ENCODE measurements around the gene SLC25A14.
"Not testable (repeated sequence)": the region's sequence is repeated elsewhere in the genome, so short reads cannot be mapped to it uniquely, and the experiment has no call there.

- TF ChIP-seq, protein P1, sequence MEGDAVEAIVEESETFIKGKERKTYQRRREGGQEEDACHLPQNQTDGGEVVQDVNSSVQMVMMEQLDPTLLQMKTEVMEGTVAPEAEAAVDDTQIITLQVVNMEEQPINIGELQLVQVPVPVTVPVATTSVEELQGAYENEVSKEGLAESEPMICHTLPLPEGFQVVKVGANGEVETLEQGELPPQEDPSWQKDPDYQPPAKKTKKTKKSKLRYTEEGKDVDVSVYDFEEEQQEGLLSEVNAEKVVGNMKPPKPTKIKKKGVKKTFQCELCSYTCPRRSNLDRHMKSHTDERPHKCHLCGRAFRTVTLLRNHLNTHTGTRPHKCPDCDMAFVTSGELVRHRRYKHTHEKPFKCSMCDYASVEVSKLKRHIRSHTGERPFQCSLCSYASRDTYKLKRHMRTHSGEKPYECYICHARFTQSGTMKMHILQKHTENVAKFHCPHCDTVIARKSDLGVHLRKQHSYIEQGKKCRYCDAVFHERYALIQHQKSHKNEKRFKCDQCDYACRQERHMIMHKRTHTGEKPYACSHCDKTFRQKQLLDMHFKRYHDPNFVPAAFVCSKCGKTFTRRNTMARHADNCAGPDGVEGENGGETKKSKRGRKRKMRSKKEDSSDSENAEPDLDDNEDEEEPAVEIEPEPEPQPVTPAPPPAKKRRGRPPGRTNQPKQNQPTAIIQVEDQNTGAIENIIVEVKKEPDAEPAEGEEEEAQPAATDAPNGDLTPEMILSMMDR (IDR thresholded peaks at IDR 0.05; ENCODE audit: low read length): not testable (repeated sequence)
- not testable (repeated sequence) for TF ChIP-seq EZH2phosphoT487 (IDR thresholded peaks at IDR 0.05; ENCODE audit: low read length)
Measured at GRCh38 chrX:130319886-130320285, 19.8 kb upstream of the SLC25A14 start.

All from MM.1S (cell line).